GM13977 (cell line): ENCODE results near the gene ZBTB7A.
"Not testable (repeated sequence)": the region's sequence is repeated elsewhere in the genome, so short reads cannot be mapped to it uniquely, and the experiment has no call there.

Source experiments
- DNase-seq: peaks from one replicate; pipeline ENCODE4 v3.0.0; 2012; ENCODE audit warnings: low spot score
- CTCF ChIP-seq: IDR thresholded peaks from 2 replicates; pipeline ENCODE4 v1.5.1; 2012; ENCODE audit warnings: mild to moderate bottlenecking, control low read depth; ENCODE audit not compliant: insufficient read depth; ENCODE audit errors: extremely low read depth, missing control alignments
- in situ Hi-C: fragments of 300-500 bp; cut with MboI; formaldehyde crosslinking; loops from one replicate; pipeline ENCODE4 v1.12.0; 2022; ENCODE audit warnings: low sequenced_read_pairs, low pct_unique_long_range_greater_than_20kb, mixed read lengths, inconsistent platforms; ENCODE audit not compliant: unreplicated experiment

ZBTB7A gene

GRCh38 chr19:4015705-4016402 is 50.8 kb downstream of the ZBTB7A start:
- no peak for DNase-seq
- TF ChIP-seq CTCF = no peak
- in situ Hi-C loops = no loop called here

GRCh38 chr19:4014541-4015491 is 51.9 kb downstream of the ZBTB7A start:
- in situ Hi-C loops = no loop called here
- DNase-seq = no peak
- TF ChIP-seq CTCF = no peak

GRCh38 chr19:4013886-4014540 is 52.7 kb downstream of the ZBTB7A start:
- DNase-seq = no peak
- in situ Hi-C loops = no loop called here
- no peak for TF ChIP-seq CTCF

GRCh38 chr19:4012975-4013634 is 53.6 kb downstream of the ZBTB7A start:
- DNase-seq = no peak
- TF ChIP-seq CTCF = no peak
- in situ Hi-C loops = no loop called here

GRCh38 chr19:4012092-4012974 is 54.4 kb downstream of the ZBTB7A start:
- no peak for DNase-seq
- TF ChIP-seq CTCF = no peak
- in situ Hi-C loops = no loop called here

GRCh38 chr19:4011430-4011829 is 55.3 kb downstream of the ZBTB7A start:
- in situ Hi-C loops = not testable (repeated sequence)

More at GRCh38 chr19:4011430-4011829, 55.3 kb downstream of the ZBTB7A start:
- not testable (repeated sequence) for DNase-seq
